Measurements from ENCODE around the gene TECTA. TPM values are rescaled to one million over a fixed set of nuclear protein-coding genes. Genes with fewer than 3 reads are reported as not detected.

Gene TECTA
- total and polyA plus RNA-seq, 2 of the 8 experiments (the other 6 are each of a cell fraction or from before 2014, with no cell fraction given): 0.59 to 1.0 TPM

- TF ChIP-seq CHD7 (IDR thresholded peaks at IDR 0.05; ENCODE audit: insufficient replicate concordance, low read length) (no peak), HDAC2 (IDR thresholded peaks at IDR 0.05; ENCODE audit: borderline replicate concordance in 1 of 2, low read depth in 2 of 2, low read length in 2 of 2) (no peak), FOSL1 (IDR thresholded peaks at IDR 0.05; ENCODE audit: insufficient read depth, low read depth, low read length) (no peak)
Observed at GRCh38 chr11:121105063-121105480, 4.0 kb downstream of the TECTA start (continued).

All from H1 (cell line).